Neural progenitor cell (in vitro differentiated cells): ENCODE measurements around the gene MAST1. TPM values are rescaled to one million over a fixed set of nuclear protein-coding genes. Genes with fewer than 3 reads are reported as not detected.

Source experiments
- DNase-seq: peaks from one replicate; pipeline ENCODE4 v3.0.0-alpha.2; 2016; ENCODE audit warnings: low spot score
- H2AFZ ChIP-seq: fragments of 200-600 bp; sonication (generic); replicated peaks from 2 replicates; pipeline ENCODE4 v1.6.1; 2016; ENCODE audit warnings: antibody characterized with exemption
- H3F3A ChIP-seq: fragments of 200-600 bp; sonication (generic); 2 replicates; pipeline ENCODE4 v1.6.1; 2016; ENCODE audit warnings: antibody characterized with exemption, low read depth
- H3K27ac ChIP-seq: fragments of 200-600 bp; sonication (generic); 2 replicates; pipeline ENCODE4 v1.5.1; 2016; ENCODE audit warnings: mild to moderate bottlenecking
- H3K27me3 ChIP-seq: fragments of 200-600 bp; sonication (generic); 2 replicates; pipeline ENCODE4 v1.6.1; 2016; ENCODE audit warnings: mild to moderate bottlenecking, moderate library complexity
- H3K36me3 ChIP-seq: fragments of 200-600 bp; sonication (generic); 2 replicates; pipeline ENCODE4 v1.5.1; 2016
- H3K4me1 ChIP-seq: fragments of 200-600 bp; sonication (generic); 2 replicates; pipeline ENCODE4 v1.6.1; 2016; ENCODE audit warnings: mixed run types
- H3K4me2 ChIP-seq: fragments of 200-600 bp; sonication (generic); 2 replicates; pipeline ENCODE4 v1.6.1; 2016
- H3K4me3 ChIP-seq: fragments of 200-600 bp; sonication (generic); 2 replicates; pipeline ENCODE4 v1.5.1; 2016
- H3K79me2 ChIP-seq: fragments of 200-600 bp; sonication (generic); 2 replicates; pipeline ENCODE4 v1.6.1; 2016; ENCODE audit warnings: low read depth
- H3K9ac ChIP-seq: fragments of 200-600 bp; sonication (generic); 2 replicates; pipeline ENCODE4 v1.6.1; 2016
- H3K9me3 ChIP-seq: fragments of 200-600 bp; sonication (generic); 2 replicates; pipeline ENCODE4 v1.5.1; 2016; ENCODE audit warnings: low read depth
- H4K20me1 ChIP-seq: fragments of 200-600 bp; sonication (generic); 2 replicates; pipeline ENCODE4 v1.6.1; 2016; ENCODE audit warnings: low read depth
- H3K27ac Mint-ChIP-seq: 3 replicates; pipeline ENCODE4 v1.8.0; 2021; ENCODE audit warnings: mixed read lengths
- H3K27me3 Mint-ChIP-seq: 2 replicates; pipeline ENCODE4 v1.8.0; 2022; ENCODE audit warnings: low read depth, mild to moderate bottlenecking, inconsistent platforms, moderate library complexity, mixed read lengths; ENCODE audit not compliant: insufficient read depth
- H3K36me3 Mint-ChIP-seq: 3 replicates; pipeline ENCODE4 v1.8.0; 2021; ENCODE audit warnings: mixed read lengths
- H3K4me1 Mint-ChIP-seq: 3 replicates; pipeline ENCODE4 v1.8.0; 2021; ENCODE audit warnings: mixed read lengths
- H3K4me3 Mint-ChIP-seq: 3 replicates; pipeline ENCODE4 v1.8.0; 2021; ENCODE audit warnings: mild to moderate bottlenecking, moderate library complexity, mixed read lengths
- H3K9me3 Mint-ChIP-seq: 3 replicates; pipeline ENCODE4 v1.8.0; 2020; ENCODE audit warnings: mixed read lengths
- EZH2 ChIP-seq: fragments of 200-600 bp; sonication (generic); IDR thresholded peaks from 2 replicates; pipeline ENCODE4 v1.6.1; 2017; ENCODE audit warnings: antibody characterized with exemption, mild to moderate bottlenecking, moderate library complexity
- EZH2phosphoT487 ChIP-seq: fragments of 200-600 bp; sonication (generic); IDR thresholded peaks from 2 replicates; pipeline ENCODE4 v1.6.1; 2017; ENCODE audit warnings: antibody characterized with exemption
- total RNA-seq: library from RNA; depleted of rRNA; stranded (reverse); fragments of >200 nt; gene quantifications from 2 replicates; pipeline ENCODE4 v1.2.3, GENCODE V29; 2015; ENCODE audit warnings: low replicate concordance
- TF ChIP-seq, protein P1 (sequence below): fragments of 200-600 bp; sonication (generic); IDR thresholded peaks from 2 replicates; pipeline ENCODE4 v1.5.1; 2017; ENCODE audit warnings: antibody characterized with exemption, mild to moderate bottlenecking

The MAST1 gene
- total RNA-seq, 1 donor from 2014 or later, result 8.3 TPM

DNA sequence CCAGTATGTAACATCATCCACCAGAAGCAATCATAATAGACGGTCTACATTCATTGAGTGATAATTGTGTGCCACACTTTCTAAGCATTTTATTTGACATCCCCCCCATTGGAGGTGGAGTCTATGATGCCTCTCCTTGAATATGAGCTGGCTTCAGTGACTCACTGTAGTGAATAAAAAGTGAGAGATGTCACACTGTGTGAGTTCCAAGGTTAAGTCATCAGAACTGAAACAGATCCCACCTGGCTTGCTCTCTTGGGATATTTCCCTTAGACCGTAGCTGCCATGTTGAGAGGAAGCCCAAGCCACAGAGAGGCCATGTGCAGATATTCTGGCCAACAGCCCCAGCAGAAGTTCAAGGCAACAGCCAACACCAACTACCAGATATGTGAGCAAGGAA, 16.6 kb upstream of the MAST1 start:
- Histone ChIP-seq H2AFZ (no peak overlapping the region), H3K36me3 (no peaks in the 10 kb centered on the region), H3K4me3 (no peak overlapping the region), H3K27ac (no peak overlapping the region), H3K27me3 (peaks cover 4% of the 10 kb centered on the region), H3F3A (peaks cover 24% of the 10 kb centered on the region), H3K4me2 (no peak overlapping the region), H3K79me2 (no peaks in the 10 kb centered on the region), H3K9me3 (no peaks in the 10 kb centered on the region), H3K9ac (no peak overlapping the region), H4K20me1 (no peaks in the 10 kb centered on the region), H3K4me1 (no peaks in the 10 kb centered on the region)
- no peak for DNase-seq
- peaks cover 13% of the 10 kb centered on the region for H3K27me3 Mint-ChIP-seq
- no peaks in the 10 kb centered on the region for H3K36me3 Mint-ChIP-seq
- no peak overlapping the region for H3K27ac Mint-ChIP-seq
- no peak overlapping the region for H3K4me3 Mint-ChIP-seq
- TF ChIP-seq, protein P1, sequence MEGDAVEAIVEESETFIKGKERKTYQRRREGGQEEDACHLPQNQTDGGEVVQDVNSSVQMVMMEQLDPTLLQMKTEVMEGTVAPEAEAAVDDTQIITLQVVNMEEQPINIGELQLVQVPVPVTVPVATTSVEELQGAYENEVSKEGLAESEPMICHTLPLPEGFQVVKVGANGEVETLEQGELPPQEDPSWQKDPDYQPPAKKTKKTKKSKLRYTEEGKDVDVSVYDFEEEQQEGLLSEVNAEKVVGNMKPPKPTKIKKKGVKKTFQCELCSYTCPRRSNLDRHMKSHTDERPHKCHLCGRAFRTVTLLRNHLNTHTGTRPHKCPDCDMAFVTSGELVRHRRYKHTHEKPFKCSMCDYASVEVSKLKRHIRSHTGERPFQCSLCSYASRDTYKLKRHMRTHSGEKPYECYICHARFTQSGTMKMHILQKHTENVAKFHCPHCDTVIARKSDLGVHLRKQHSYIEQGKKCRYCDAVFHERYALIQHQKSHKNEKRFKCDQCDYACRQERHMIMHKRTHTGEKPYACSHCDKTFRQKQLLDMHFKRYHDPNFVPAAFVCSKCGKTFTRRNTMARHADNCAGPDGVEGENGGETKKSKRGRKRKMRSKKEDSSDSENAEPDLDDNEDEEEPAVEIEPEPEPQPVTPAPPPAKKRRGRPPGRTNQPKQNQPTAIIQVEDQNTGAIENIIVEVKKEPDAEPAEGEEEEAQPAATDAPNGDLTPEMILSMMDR, result no peak
- TF ChIP-seq EZH2 (no peak), EZH2phosphoT487 (no peak)
- H3K4me1 Mint-ChIP-seq, result peaks cover 7% of the 10 kb centered on the region
- peaks cover 7% of the 10 kb centered on the region for H3K9me3 Mint-ChIP-seq

DNA sequence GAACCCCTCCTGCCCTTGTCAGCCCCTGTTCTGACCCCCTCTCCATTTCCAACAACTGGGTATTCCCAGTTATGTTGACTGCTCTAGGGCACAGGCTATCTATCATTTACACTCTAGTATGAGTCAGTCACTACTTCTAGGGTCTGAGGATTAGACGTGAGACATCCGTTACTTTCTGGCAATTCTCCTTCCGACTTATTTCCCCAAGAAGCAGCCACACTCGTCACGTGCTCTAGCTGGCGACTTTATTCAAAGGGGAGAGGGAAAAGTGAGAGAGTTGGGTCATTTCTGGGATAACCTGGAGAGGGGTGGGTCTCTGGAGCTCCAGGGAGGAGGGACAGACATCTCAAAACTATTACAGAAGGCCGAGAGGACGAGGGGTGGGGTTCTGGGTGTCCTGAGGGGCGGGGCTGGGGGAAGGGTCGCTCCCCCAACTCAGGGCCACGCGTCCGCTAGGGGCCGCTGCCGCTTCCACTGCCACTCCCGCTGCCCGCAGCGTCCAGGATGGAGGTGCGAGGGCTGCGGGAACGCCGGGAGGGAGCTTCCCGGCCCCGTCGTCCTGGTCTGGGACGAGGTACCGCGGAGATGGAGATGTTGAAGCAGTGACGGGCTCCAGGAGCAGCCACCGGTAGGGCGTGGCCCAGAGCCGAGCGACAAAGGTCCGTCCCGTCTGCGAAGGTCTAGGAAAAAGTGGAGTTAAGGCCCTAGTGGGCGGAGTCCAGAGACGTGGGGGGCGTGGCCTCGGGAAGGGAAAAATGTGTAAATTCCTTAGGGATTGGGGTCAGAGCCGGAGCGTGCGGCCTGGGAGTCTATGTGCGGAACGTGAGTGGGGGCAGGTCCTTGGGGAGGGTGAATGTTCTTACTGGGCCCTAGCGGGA, 12.8 kb upstream of the MAST1 start:
- no peak overlapping the region for H3K27ac Mint-ChIP-seq
- no peak overlapping the region for H3K9ac ChIP-seq
- no peaks in the 10 kb centered on the region for H3K36me3 Mint-ChIP-seq
- no peaks in the 10 kb centered on the region for H3K36me3 ChIP-seq
- H3K4me1 ChIP-seq, result no peaks in the 10 kb centered on the region
- TF ChIP-seq, protein P1, result peak; percentile 80
- TF ChIP-seq EZH2phosphoT487 (no peak), EZH2 (no peak)
- peaks cover 21% of the 10 kb centered on the region for H3K27me3 Mint-ChIP-seq
- peaks cover 27% of the 10 kb centered on the region for H3K27me3 ChIP-seq
- H3F3A ChIP-seq, result peaks cover 34% of the 10 kb centered on the region
- peak; percentile 92 for DNase-seq
- H3K27ac ChIP-seq, result no peak overlapping the region
- H2AFZ ChIP-seq, result peak overlapping the region; percentile 78
- peaks cover 7% of the 10 kb centered on the region for H3K4me1 Mint-ChIP-seq
- H4K20me1 ChIP-seq, result peaks cover 18% of the 10 kb centered on the region
- peak overlapping the region; percentile 71 for H3K4me3 Mint-ChIP-seq
- H3K9me3 ChIP-seq, result no peaks in the 10 kb centered on the region
- peak overlapping the region; percentile 33 for H3K4me2 ChIP-seq
- peak overlapping the region; percentile 28 for H3K4me3 ChIP-seq
- peaks cover 10% of the 10 kb centered on the region for H3K9me3 Mint-ChIP-seq
- H3K79me2 ChIP-seq, result no peaks in the 10 kb centered on the region

DNA sequence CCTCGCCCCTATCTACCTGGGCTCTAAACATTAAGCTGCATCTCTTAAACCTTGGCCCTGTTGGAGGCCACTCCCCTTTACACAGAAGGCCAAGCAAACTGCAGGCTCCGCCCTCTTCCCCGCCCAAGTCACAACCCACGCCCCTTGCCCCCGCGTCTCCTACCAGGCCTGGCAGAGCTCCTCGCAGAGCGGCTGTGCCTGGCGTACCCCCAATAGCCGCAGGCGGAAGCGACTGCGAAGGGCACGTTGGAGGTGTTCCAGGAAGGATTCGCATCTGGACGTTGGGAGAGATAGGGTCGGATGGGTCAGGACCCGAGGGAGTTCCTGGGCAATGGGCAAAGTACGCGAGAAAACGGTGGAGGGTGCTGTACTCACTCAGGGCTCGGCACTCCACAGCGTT, 9.8 kb upstream of the MAST1 start:
- H3K4me1 Mint-ChIP-seq, result peaks cover 23% of the 10 kb centered on the region
- peaks cover 11% of the 10 kb centered on the region for H3K9me3 Mint-ChIP-seq
- no peak for TF ChIP-seq EZH2
- TF ChIP-seq, protein P1, result no peak
- no peak for TF ChIP-seq EZH2phosphoT487
- Histone ChIP-seq H2AFZ (no peak overlapping the region), H3K4me3 (peak overlapping the region; percentile 21), H3K4me1 (no peaks in the 10 kb centered on the region), H3K9me3 (no peaks in the 10 kb centered on the region), H3K79me2 (no peaks in the 10 kb centered on the region), H4K20me1 (peaks cover 48% of the 10 kb centered on the region), H3K36me3 (no peaks in the 10 kb centered on the region), H3K27me3 (peaks cover 57% of the 10 kb centered on the region), H3F3A (peaks cover 37% of the 10 kb centered on the region), H3K27ac (no peak overlapping the region), H3K4me2 (peak overlapping the region; percentile 50), H3K9ac (no peak overlapping the region)
- DNase-seq, result peak; percentile 79
- peaks cover 45% of the 10 kb centered on the region for H3K27me3 Mint-ChIP-seq
- H3K27ac Mint-ChIP-seq, result no peak overlapping the region
- no peak overlapping the region for H3K4me3 Mint-ChIP-seq
- no peaks in the 10 kb centered on the region for H3K36me3 Mint-ChIP-seq
